Lung (tissue), 12 donors: Measurements from ENCODE around the gene PARD3B. TPM values are rescaled to one million over a fixed set of nuclear protein-coding genes. Genes with fewer than 3 reads are reported as not detected.

ENCODE experiments used
- ATAC-seq: fragments of 200-7000 bp; cut with Tn5 transposase; one replicate; pipeline ENCODE4 v1.9.1; 2020; ENCODE audit warnings: moderate number of reproducible peaks; ENCODE audit not compliant: insufficient read depth, low FRiP score
- DNase-seq, 3 donors: peaks; one replicate each; pipeline ENCODE4 v3.0.0-alpha.2; 2013 to 2017
- H3K27ac ChIP-seq, 2 donors: one replicate each; pipeline ENCODE4 v1.5.1; 2013; ENCODE audit warnings: mild to moderate bottlenecking in 2 of 2, moderate library complexity in 2 of 2, control low read depth in 1 of 2, inconsistent platforms in 1 of 2, low read depth in 1 of 2, low read length in 1 of 2
- H3K27me3 ChIP-seq, 3 donors: one replicate each; pipeline ENCODE4 v1.5.1; 2013; ENCODE audit warnings: low read length in 2 of 3; ENCODE audit not compliant: control insufficient read depth in 3 of 3, insufficient read depth in 3 of 3
- H3K36me3 ChIP-seq, 4 donors: one replicate each; pipeline ENCODE4 v1.5.1; 2013; ENCODE audit warnings: low read length in 4 of 4, mild to moderate bottlenecking in 1 of 4, moderate library complexity in 1 of 4; ENCODE audit not compliant: control insufficient read depth in 4 of 4, insufficient read depth in 4 of 4
- H3K4me1 ChIP-seq, 5 donors: one replicate each; pipeline ENCODE4 v1.5.1; 2013; ENCODE audit warnings: low read length in 5 of 5, mild to moderate bottlenecking in 2 of 5, moderate library complexity in 1 of 5; ENCODE audit not compliant: control insufficient read depth in 5 of 5, insufficient read depth in 5 of 5
- H3K4me3 ChIP-seq: one replicate; pipeline ENCODE4 v1.5.1; 2013; ENCODE audit warnings: mild to moderate bottlenecking, control low read depth, moderate library complexity
- H3K9ac ChIP-seq, 2 donors: one replicate each; pipeline ENCODE4 v1.5.1; 2013; ENCODE audit warnings: low read length in 2 of 2, control low read depth in 1 of 2; ENCODE audit not compliant: insufficient read depth in 1 of 2
- H3K9me3 ChIP-seq, 4 donors: one replicate each; pipeline ENCODE4 v1.5.1; 2013; ENCODE audit warnings: low read length in 3 of 4, mild to moderate bottlenecking in 1 of 4, moderate library complexity in 1 of 4; ENCODE audit not compliant: control insufficient read depth in 4 of 4, insufficient read depth in 3 of 4
- WGBS, 2 donors: extraction: QIAGEN DNeasy Blood & Tissue Kit; methylation state at CpG; one replicate each; pipeline ENCODE4 v1.1.7; 2013; 5-methylcytosine and 5-hydroxymethylcytosine counted together
- polyA plus RNA-seq, 2 donors: library from polyadenylated mRNA; stranded (reverse); fragments of 200-250 nt; gene quantifications; one replicate each; pipeline ENCODE4 v1.2.1, GENCODE V29; 2013
- total RNA-seq, 2 donors: library from RNA; depleted of rRNA in 1 of 2; stranded (reverse); fragments of >200 nt in 1 of 2; gene quantifications; one replicate each; pipeline ENCODE4 v1.2.1, GENCODE V29; 2014 to 2021
- TF ChIP-seq, protein P1 (sequence below): IDR thresholded peaks from 2 replicates; pipeline ENCODE4 v1.5.1; 2012; ENCODE audit warnings: mild to moderate bottlenecking; ENCODE audit errors: control extremely low read depth, extremely low read depth
- donor health status: control.
- donor health status: control.
- donor health status: Bipolar disorder and iron deficiency.
- donor health status: healthy.
- donor health status: DM: yes; HTN: yes; CAD: no.

PARD3B gene
- total and polyA plus RNA-seq, 4 donors, result 2.4 to 38.7 (median 17.1) TPM

DNA sequence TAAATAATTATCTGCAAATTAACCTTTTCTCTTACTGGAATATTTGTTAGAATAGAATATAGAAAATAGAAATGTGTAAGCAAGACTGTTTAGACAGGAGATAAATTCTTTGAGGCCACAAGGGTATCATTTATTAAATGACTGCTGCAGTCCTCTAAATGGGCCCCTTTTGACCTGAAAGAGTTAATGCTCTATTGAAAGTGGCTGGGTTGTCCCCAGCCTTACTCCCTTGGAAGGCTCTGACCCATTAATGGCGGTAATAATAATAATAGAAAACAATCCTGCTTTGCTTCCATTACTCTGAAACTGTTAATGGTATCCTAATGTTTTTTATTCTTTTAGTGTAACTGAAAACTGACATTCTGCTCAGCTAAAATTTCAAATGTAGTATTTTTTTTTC is 739.1 kb downstream of the PARD3B start:
- H3K36me3 ChIP-seq, result no peaks in the 10 kb centered on the region
- no peak for ATAC-seq
- H3K9me3 ChIP-seq, result no peaks in the 10 kb centered on the region
- H3K4me3 ChIP-seq, result no peak overlapping the region
- DNase-seq, result no peak
- peaks cover 0 to 5% (median 0%) of the 10 kb centered on the region in 3 donors for H3K27me3 ChIP-seq
- peaks cover 0 to 22% (median 0%) of the 10 kb centered on the region in 5 donors for H3K4me1 ChIP-seq
- TF ChIP-seq, protein P1, sequence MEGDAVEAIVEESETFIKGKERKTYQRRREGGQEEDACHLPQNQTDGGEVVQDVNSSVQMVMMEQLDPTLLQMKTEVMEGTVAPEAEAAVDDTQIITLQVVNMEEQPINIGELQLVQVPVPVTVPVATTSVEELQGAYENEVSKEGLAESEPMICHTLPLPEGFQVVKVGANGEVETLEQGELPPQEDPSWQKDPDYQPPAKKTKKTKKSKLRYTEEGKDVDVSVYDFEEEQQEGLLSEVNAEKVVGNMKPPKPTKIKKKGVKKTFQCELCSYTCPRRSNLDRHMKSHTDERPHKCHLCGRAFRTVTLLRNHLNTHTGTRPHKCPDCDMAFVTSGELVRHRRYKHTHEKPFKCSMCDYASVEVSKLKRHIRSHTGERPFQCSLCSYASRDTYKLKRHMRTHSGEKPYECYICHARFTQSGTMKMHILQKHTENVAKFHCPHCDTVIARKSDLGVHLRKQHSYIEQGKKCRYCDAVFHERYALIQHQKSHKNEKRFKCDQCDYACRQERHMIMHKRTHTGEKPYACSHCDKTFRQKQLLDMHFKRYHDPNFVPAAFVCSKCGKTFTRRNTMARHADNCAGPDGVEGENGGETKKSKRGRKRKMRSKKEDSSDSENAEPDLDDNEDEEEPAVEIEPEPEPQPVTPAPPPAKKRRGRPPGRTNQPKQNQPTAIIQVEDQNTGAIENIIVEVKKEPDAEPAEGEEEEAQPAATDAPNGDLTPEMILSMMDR, result no peak
- WGBS, 2 donors, result 95 to 97% methylated on average over 1 of the region's 1 CpG
- no peak overlapping the region for H3K27ac ChIP-seq
- H3K9ac ChIP-seq, result no peak overlapping the region

DNA sequence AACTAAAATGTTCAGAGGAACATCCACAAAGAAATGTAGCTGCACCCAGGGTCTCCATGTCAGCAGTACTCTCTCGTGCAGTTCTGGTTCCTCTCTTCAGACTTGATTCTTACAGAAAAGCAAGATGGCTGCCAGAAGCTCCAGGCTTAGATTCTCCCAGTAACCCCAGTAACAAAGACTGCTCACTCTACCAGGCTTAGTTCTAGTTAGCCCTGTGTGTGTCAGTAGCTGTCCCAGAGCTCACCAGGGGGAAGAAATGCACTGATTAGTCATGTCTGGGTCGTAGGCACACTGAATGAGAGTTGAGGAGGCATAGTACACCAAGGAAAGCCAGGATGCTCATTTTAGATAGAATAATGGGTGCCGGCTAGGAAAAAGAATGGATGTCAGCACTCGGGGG is 742.0 kb downstream of the PARD3B start:
- TF ChIP-seq, protein P1, result no peak
- Histone ChIP-seq H3K4me1 (no peaks in the 10 kb centered on the region), H3K9ac (no peak overlapping the region), H3K36me3 (no peaks in the 10 kb centered on the region), H3K4me3 (no peak overlapping the region), H3K27me3 (peaks cover 0 to 5% (median 0%) of the 10 kb centered on the region in 3 donors), H3K27ac (no peak overlapping the region), H3K9me3 (peaks cover 0 to 4% (median 0%) of the 10 kb centered on the region in 4 donors)
- ATAC-seq, result no peak
- DNase-seq, result no peak
- WGBS, 2 donors, result 90 to 95% methylated on average over 4 of the region's 4 CpGs

DNA sequence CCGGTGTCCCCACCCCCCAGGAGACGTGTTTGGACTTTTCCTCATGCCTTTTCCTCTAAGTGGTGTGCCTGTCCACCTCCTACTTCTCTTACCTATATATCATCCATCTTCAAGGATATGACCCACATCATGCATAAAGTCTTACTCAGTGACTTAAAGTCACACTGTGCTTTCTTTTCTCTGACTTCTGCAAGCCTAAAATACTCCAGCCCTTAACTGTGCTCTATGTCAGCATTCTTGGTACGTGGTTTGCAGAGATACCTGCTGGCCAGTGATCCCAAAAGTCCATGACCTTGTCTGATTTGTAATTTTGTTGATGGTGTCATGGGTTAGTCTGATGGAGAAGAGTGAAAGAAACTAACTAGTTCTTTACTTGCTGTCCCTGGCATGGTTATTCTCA is 743.4 kb downstream of the PARD3B start:
- TF ChIP-seq, protein P1, result no peak
- no peak for DNase-seq

GRCh38 chr2:205290299-205290698 is 745.0 kb downstream of the PARD3B start:
- DNase-seq (no peak), ATAC-seq (no peak)
- no peaks in the 10 kb centered on the region for H3K4me1 ChIP-seq
- WGBS, 2 donors, result 65 to 83% methylated on average over 1 of the region's 1 CpG
- H3K4me3 ChIP-seq, result no peak overlapping the region
- TF ChIP-seq, protein P1, result no peak
- no peak overlapping the region for H3K9ac ChIP-seq
- H3K27me3 ChIP-seq, result no peaks in the 10 kb centered on the region
- no peak overlapping the region for H3K27ac ChIP-seq
- no peaks in the 10 kb centered on the region for H3K36me3 ChIP-seq
- H3K9me3 ChIP-seq, result peaks cover 0 to 4% (median 0%) of the 10 kb centered on the region in 4 donors

More for the DNA sequence above, 743.4 kb downstream of the PARD3B start:
- no peak for ATAC-seq
- 93 to 94% methylated on average over 3 of the region's 3 CpGs for WGBS, 2 donors
- H3K4me1 ChIP-seq, result no peaks in the 10 kb centered on the region
- H3K4me3 ChIP-seq, result no peak overlapping the region
- H3K9me3 ChIP-seq, result peaks cover 0 to 4% (median 0%) of the 10 kb centered on the region in 4 donors
- H3K27me3 ChIP-seq, result peaks cover 0 to 3% (median 0%) of the 10 kb centered on the region in 3 donors
- no peak overlapping the region for H3K27ac ChIP-seq
- no peaks in the 10 kb centered on the region for H3K36me3 ChIP-seq
- no peak overlapping the region for H3K9ac ChIP-seq
